IMR-90 (cell line): ENCODE measurements around the gene CRCP.

Experiments
- BHLHE40 ChIP-seq: fragments of 150-350 bp; IDR thresholded peaks from 2 replicates; pipeline ENCODE4 v1.6.1; 2016; ENCODE audit warnings: mild to moderate bottlenecking, low read depth, low read length
- CEBPB ChIP-seq: IDR thresholded peaks from 2 replicates; pipeline ENCODE4 v1.6.1; 2012; ENCODE audit warnings: low read depth, low read length, improper control_type of control experiment
- CHD1 ChIP-seq: IDR thresholded peaks from 2 replicates; pipeline ENCODE4 v1.6.1; 2012; ENCODE audit warnings: low read depth, low read length, improper control_type of control experiment
- CTCF ChIP-seq: conservative IDR thresholded peaks from 2 replicates; pipeline ENCODE4 v1.5.1; 2012; ENCODE audit warnings: mild to moderate bottlenecking, low read depth, low read length, improper control_type of control experiment
- FOS ChIP-seq: fragments of 150-350 bp; IDR thresholded peaks from 2 replicates; pipeline ENCODE4 v1.6.1; 2016; ENCODE audit warnings: low read depth, low read length
- MAFK ChIP-seq: IDR thresholded peaks from 2 replicates; pipeline ENCODE4 v1.6.1; 2012; ENCODE audit warnings: low read depth, low read length, improper control_type of control experiment
- NFE2L2 ChIP-seq: fragments of 150-350 bp; IDR thresholded peaks from 2 replicates; pipeline ENCODE4 v1.6.1; 2016; ENCODE audit warnings: low read depth, mild to moderate bottlenecking, low read length
- POLR2A ChIP-seq: IDR thresholded peaks from 2 replicates; pipeline ENCODE4 v1.6.1; 2012; ENCODE audit warnings: mild to moderate bottlenecking, low read depth, low read length
- RAD21 ChIP-seq: IDR thresholded peaks from 2 replicates; pipeline ENCODE4 v1.6.1; 2012; ENCODE audit warnings: low read length, improper control_type of control experiment
- RFX5 ChIP-seq: IDR thresholded peaks from 2 replicates; pipeline ENCODE4 v1.8.0; 2012; ENCODE audit warnings: low read depth, mild to moderate bottlenecking, low read length, moderate library complexity
- SMC3 ChIP-seq: fragments of 150-350 bp; IDR thresholded peaks from 2 replicates; pipeline ENCODE4 v1.6.1; 2016; ENCODE audit warnings: low read depth, mild to moderate bottlenecking, antibody characterized with exemption, low read length, moderate library complexity
- USF2 ChIP-seq: fragments of 150-350 bp; IDR thresholded peaks from 2 replicates; pipeline ENCODE4 v1.6.1; 2017; ENCODE audit warnings: mild to moderate bottlenecking, antibody characterized with exemption, low read length, low read depth
- TF ChIP-seq, protein P1 (sequence below): fragments of 150-350 bp; IDR thresholded peaks from 2 replicates; pipeline ENCODE4 v1.6.1; 2016; ENCODE audit warnings: low read depth, mild to moderate bottlenecking, low read length, moderate library complexity, borderline replicate concordance

DNA sequence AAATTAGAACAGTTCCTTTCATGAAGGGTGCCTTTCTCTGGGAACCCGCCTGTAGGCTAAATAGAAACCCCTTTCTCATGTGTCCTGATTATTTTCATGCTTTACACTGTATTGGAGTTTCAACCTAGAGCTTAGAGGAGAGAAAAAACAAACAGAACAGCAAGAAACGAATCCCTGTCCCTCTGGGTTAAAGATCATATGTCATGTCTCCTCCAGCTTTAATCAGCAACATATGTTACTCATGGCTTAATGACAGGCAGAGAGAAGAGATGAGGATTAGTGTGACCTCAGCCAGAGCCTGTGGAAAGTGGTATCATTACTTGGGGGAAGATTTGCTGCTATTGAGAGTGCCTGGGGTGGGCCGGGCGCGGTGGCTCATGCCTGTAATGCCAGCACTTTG is 32.1 kb downstream of the CRCP start:
- TF ChIP-seq CTCF (no peak), BHLHE40 (no peak), POLR2A (no peak), RAD21 (no peak), MAFK (no peak), RFX5 (no peak), CHD1 (no peak), SMC3 (no peak), NFE2L2 (no peak), USF2 (no peak), FOS (no peak), CEBPB (no peak)
- TF ChIP-seq, protein P1, sequence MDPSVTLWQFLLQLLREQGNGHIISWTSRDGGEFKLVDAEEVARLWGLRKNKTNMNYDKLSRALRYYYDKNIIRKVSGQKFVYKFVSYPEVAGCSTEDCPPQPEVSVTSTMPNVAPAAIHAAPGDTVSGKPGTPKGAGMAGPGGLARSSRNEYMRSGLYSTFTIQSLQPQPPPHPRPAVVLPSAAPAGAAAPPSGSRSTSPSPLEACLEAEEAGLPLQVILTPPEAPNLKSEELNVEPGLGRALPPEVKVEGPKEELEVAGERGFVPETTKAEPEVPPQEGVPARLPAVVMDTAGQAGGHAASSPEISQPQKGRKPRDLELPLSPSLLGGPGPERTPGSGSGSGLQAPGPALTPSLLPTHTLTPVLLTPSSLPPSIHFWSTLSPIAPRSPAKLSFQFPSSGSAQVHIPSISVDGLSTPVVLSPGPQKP, result no peak
